ENCODE data around the gene FOXS1. TPM values are rescaled to one million over a fixed set of nuclear protein-coding genes. Genes with fewer than 3 reads are reported as not detected.

FOXS1 gene
- total RNA-seq, 1 donor from 2014 or later = 5.9 TPM

GRCh38 chr20:31860390-31861134 is 15.2 kb upstream of the FOXS1 start:
- no peak for TF ChIP-seq CTCF (IDR thresholded peaks at IDR 0.05; ENCODE audit: insufficient read depth, low read length, poor library complexity, severe bottlenecking)
- no peak for DNase-seq (ENCODE audit: low read depth)
- H3K27me3 ChIP-seq (ENCODE audit: control insufficient read depth, insufficient read depth, low read length) = peaks cover 55% of the 10 kb centered on the region
- H3K36me3 ChIP-seq (ENCODE audit: control insufficient read depth, insufficient read depth, low read length) = no peaks in the 10 kb centered on the region
- H3K4me3 ChIP-seq (ENCODE audit: low read depth, low read length) = peak overlapping the region; percentile 42

GRCh38 chr20:31859998-31860380 is 14.6 kb upstream of the FOXS1 start:
- DNase-seq (ENCODE audit: low read depth) = no peak
- Histone ChIP-seq H3K27me3 (ENCODE audit: control insufficient read depth, insufficient read depth, low read length) (peaks cover 60% of the 10 kb centered on the region), H3K36me3 (ENCODE audit: control insufficient read depth, insufficient read depth, low read length) (no peaks in the 10 kb centered on the region), H3K4me3 (ENCODE audit: low read depth, low read length) (no peak overlapping the region)
- TF ChIP-seq CTCF (IDR thresholded peaks at IDR 0.05; ENCODE audit: insufficient read depth, low read length, poor library complexity, severe bottlenecking) = no peak

GRCh38 chr20:31859266-31859997 is 14.0 kb upstream of the FOXS1 start:
- no peak for DNase-seq (ENCODE audit: low read depth)
- Histone ChIP-seq H3K36me3 (ENCODE audit: control insufficient read depth, insufficient read depth, low read length) (no peaks in the 10 kb centered on the region), H3K27me3 (ENCODE audit: control insufficient read depth, insufficient read depth, low read length) (peaks cover 62% of the 10 kb centered on the region), H3K4me3 (ENCODE audit: low read depth, low read length) (no peak overlapping the region)
- no peak for TF ChIP-seq CTCF (IDR thresholded peaks at IDR 0.05; ENCODE audit: insufficient read depth, low read length, poor library complexity, severe bottlenecking)

GRCh38 chr20:31858760-31859083 is 13.3 kb upstream of the FOXS1 start:
- TF ChIP-seq CTCF (IDR thresholded peaks at IDR 0.05; ENCODE audit: insufficient read depth, low read length, poor library complexity, severe bottlenecking) = no peak
- DNase-seq (ENCODE audit: low read depth) = no peak
- Histone ChIP-seq H3K4me3 (ENCODE audit: low read depth, low read length) (no peak overlapping the region), H3K27me3 (ENCODE audit: control insufficient read depth, insufficient read depth, low read length) (peaks cover 69% of the 10 kb centered on the region), H3K36me3 (ENCODE audit: control insufficient read depth, insufficient read depth, low read length) (no peaks in the 10 kb centered on the region)

GRCh38 chr20:31857861-31858759 is 12.7 kb upstream of the FOXS1 start:
- no peak overlapping the region for H3K4me3 ChIP-seq (ENCODE audit: low read depth, low read length)
- TF ChIP-seq CTCF (IDR thresholded peaks at IDR 0.05; ENCODE audit: insufficient read depth, low read length, poor library complexity, severe bottlenecking) = no peak
- H3K36me3 ChIP-seq (ENCODE audit: control insufficient read depth, insufficient read depth, low read length) = no peaks in the 10 kb centered on the region
- peaks cover 71% of the 10 kb centered on the region for H3K27me3 ChIP-seq (ENCODE audit: control insufficient read depth, insufficient read depth, low read length)
- DNase-seq (ENCODE audit: low read depth) = no peak
